ENCODE measurements around the gene WDR20.

- TF ChIP-seq EP300 (IDR thresholded peaks at IDR 0.05) (no peak), CTCF (IDR thresholded peaks at IDR 0.05) (no peak), POLR2AphosphoS5 (IDR thresholded peaks at IDR 0.05) (no peak)
Observed at GRCh38 chr14:102238131-102238530, 98.4 kb downstream of the WDR20 start.

All from sigmoid colon (tissue), 4 donors.